Osteocyte (in vitro differentiated cells): ENCODE data around the gene IER3. TPM values are rescaled to one million over a fixed set of nuclear protein-coding genes. Genes with fewer than 3 reads are reported as not detected.

Experiments used
- DNase-seq: peaks from one replicate; pipeline ENCODE4 v3.0.0; 2021; ENCODE audit warnings: mixed read lengths; ENCODE audit not compliant: unreplicated experiment; ENCODE audit errors: extremely low spot score
- H3K27ac Mint-ChIP-seq: one replicate; pipeline ENCODE4 v1.8.0; 2021; ENCODE audit warnings: mild to moderate bottlenecking, mixed read lengths; ENCODE audit not compliant: unreplicated experiment
- H3K27me3 Mint-ChIP-seq: one replicate; pipeline ENCODE4 v1.8.0; 2021; ENCODE audit warnings: mixed read lengths; ENCODE audit not compliant: unreplicated experiment
- H3K36me3 Mint-ChIP-seq: one replicate; pipeline ENCODE4 v1.8.0; 2021; ENCODE audit warnings: mixed read lengths; ENCODE audit not compliant: unreplicated experiment
- H3K4me1 Mint-ChIP-seq: one replicate; pipeline ENCODE4 v1.8.0; 2021; ENCODE audit warnings: mixed read lengths; ENCODE audit not compliant: unreplicated experiment
- H3K4me3 Mint-ChIP-seq: one replicate; pipeline ENCODE4 v1.8.0; 2021; ENCODE audit warnings: mild to moderate bottlenecking, moderate library complexity, mixed read lengths; ENCODE audit not compliant: unreplicated experiment
- H3K9me3 Mint-ChIP-seq: one replicate; pipeline ENCODE4 v1.8.0; 2021; ENCODE audit warnings: mixed read lengths; ENCODE audit not compliant: unreplicated experiment
- total RNA-seq: library from RNA; stranded (reverse); gene quantifications from 2 replicates; pipeline ENCODE4 v1.2.1, GENCODE V29; 2021
- TF ChIP-seq, protein P1 (sequence below): fragments of 200-600 bp; sonication (generic); IDR thresholded peaks from 2 replicates; pipeline ENCODE4 v1.5.0; 2021; ENCODE audit warnings: antibody characterized with exemption, mild to moderate bottlenecking, moderate library complexity

IER3 gene
- total RNA-seq, 1 donor from 2014 or later = 418 TPM

GRCh38 chr6:30763618-30764489, 19.5 kb upstream of the IER3 start:
- no peaks in the 10 kb centered on the region for H3K9me3 Mint-ChIP-seq
- peak overlapping the region; percentile 87 for H3K27ac Mint-ChIP-seq
- no peaks in the 10 kb centered on the region for H3K36me3 Mint-ChIP-seq
- DNase-seq = no peak
- TF ChIP-seq, protein P1, sequence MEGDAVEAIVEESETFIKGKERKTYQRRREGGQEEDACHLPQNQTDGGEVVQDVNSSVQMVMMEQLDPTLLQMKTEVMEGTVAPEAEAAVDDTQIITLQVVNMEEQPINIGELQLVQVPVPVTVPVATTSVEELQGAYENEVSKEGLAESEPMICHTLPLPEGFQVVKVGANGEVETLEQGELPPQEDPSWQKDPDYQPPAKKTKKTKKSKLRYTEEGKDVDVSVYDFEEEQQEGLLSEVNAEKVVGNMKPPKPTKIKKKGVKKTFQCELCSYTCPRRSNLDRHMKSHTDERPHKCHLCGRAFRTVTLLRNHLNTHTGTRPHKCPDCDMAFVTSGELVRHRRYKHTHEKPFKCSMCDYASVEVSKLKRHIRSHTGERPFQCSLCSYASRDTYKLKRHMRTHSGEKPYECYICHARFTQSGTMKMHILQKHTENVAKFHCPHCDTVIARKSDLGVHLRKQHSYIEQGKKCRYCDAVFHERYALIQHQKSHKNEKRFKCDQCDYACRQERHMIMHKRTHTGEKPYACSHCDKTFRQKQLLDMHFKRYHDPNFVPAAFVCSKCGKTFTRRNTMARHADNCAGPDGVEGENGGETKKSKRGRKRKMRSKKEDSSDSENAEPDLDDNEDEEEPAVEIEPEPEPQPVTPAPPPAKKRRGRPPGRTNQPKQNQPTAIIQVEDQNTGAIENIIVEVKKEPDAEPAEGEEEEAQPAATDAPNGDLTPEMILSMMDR = peak; percentile 12
- H3K4me1 Mint-ChIP-seq = peaks cover 78% of the 10 kb centered on the region
- H3K4me3 Mint-ChIP-seq = peak overlapping the region; percentile 23
- no peaks in the 10 kb centered on the region for H3K27me3 Mint-ChIP-seq

DNA sequence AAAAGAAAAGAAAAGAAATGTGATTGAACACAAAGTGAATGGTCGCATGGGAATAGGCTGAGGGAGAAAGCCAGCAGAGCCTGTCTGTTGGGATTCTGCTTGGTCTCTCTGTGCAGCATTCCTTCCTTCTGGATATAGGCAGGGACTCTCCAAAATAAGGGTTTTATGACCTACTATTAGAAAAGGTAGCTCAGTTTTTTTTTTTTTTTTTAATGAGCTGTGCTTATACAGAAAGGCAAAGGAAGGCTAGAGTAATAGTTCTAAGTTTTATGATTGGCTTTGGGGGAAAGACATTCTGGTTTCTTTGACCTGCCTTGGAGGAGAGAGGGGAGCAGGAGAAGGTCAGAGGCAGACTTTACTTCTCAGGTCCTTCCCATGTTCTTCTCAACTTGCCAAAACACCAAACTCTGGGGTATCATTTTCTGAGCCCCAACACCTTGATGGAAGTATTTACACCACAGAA, 18.8 kb upstream of the IER3 start:
- H3K4me3 Mint-ChIP-seq = no peak overlapping the region
- no peaks in the 10 kb centered on the region for H3K9me3 Mint-ChIP-seq

DNA sequence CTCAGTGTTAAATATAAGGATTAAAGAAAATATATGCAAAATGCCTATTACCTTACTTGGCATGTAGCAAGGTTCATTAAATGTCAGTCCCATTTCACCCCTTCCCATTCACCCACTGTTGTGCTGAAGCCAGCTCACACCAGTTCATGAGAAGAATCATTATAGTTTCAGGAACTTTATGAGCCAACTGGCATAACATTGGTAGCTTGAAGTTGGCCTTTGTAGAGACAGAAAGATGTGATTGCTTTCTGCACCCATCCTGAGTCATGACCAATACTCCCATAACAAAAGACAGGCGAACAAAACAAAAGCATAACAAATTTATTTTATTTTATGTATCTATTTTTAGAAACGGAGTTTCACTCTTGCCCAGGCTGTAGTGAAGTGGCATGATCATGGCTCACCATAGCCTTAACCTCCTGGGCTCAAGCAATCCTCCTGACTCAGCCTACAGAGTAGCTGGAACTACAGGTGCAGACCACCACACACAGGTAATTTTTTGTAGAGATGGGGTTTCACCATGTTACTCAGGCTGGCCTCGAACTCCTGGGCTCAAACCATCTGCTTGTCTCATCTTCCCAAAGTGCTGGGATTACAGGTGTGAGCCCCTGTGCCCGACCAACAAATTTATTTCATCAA, 17.6 kb upstream of the IER3 start:
- no peak overlapping the region for H3K4me3 Mint-ChIP-seq
- peaks cover 77% of the 10 kb centered on the region for H3K4me1 Mint-ChIP-seq
- H3K27ac Mint-ChIP-seq = no peak overlapping the region
- TF ChIP-seq, protein P1 = no peak
- no peak for DNase-seq
- no peaks in the 10 kb centered on the region for H3K27me3 Mint-ChIP-seq
- H3K9me3 Mint-ChIP-seq = no peaks in the 10 kb centered on the region
- H3K36me3 Mint-ChIP-seq = no peaks in the 10 kb centered on the region

More for the DNA sequence above, 18.8 kb upstream of the IER3 start:
- no peaks in the 10 kb centered on the region for H3K27me3 Mint-ChIP-seq
- TF ChIP-seq, protein P1 = no peak
- peak overlapping the region; percentile 87 for H3K27ac Mint-ChIP-seq
- no peaks in the 10 kb centered on the region for H3K36me3 Mint-ChIP-seq
- DNase-seq = no peak
- peaks cover 75% of the 10 kb centered on the region for H3K4me1 Mint-ChIP-seq

GRCh38 chr6:30760549-30760948, 16.2 kb upstream of the IER3 start:
- Mint-ChIP-seq H3K27me3 (no peaks in the 10 kb centered on the region), H3K27ac (peak overlapping the region; percentile 92), H3K36me3 (no peaks in the 10 kb centered on the region), H3K4me3 (no peak overlapping the region), H3K9me3 (no peaks in the 10 kb centered on the region), H3K4me1 (peaks cover 76% of the 10 kb centered on the region)
- TF ChIP-seq, protein P1 = no peak
- no peak for DNase-seq

DNA sequence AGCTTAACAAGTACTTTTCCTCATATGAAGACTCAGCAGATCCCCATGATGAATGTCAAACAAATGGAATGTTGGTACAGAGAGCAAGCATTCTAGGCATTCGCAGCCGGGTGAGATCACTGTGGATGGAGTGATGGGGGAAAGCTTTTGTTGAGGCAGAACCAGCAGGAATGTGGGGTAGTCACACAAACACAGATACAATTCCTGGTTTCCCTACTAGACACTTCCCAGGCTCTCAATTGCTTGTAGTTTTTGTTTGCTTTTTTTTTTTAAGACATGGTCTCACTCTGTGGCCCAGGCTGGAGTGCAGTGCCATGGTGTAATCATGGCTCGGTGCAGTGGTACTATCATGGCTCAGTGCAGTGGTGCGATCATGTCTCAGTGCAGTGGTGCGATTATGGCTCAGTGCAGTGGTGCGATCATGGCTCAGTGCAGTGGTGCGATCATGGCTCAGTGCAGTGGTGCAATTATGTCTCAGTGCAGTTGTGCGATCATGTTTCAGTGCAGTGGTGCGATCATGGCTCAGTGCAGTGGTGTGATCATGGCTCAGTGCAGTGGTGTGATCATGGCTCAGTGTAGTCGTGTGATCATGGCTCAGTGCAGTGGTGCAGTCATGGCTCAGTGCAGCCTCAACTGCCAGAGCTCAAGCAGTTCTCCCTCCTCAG, 15.4 kb upstream of the IER3 start:
- DNase-seq = no peak
- H3K9me3 Mint-ChIP-seq = no peaks in the 10 kb centered on the region
- no peaks in the 10 kb centered on the region for H3K27me3 Mint-ChIP-seq
- no peaks in the 10 kb centered on the region for H3K36me3 Mint-ChIP-seq
- TF ChIP-seq, protein P1 = no peak
- H3K4me1 Mint-ChIP-seq = peaks cover 75% of the 10 kb centered on the region
- H3K27ac Mint-ChIP-seq = peak overlapping the region; percentile 92
- H3K4me3 Mint-ChIP-seq = no peak overlapping the region
